Measurements from ENCODE around the gene GORAB. TPM values are rescaled to one million over a fixed set of nuclear protein-coding genes. Genes with fewer than 3 reads are reported as not detected.

Gene GORAB
- total and polyA plus RNA-seq, 10 of the 15 experiments (the other 5 are each of a cell fraction or from before 2014, with no cell fraction given): 5.5 to 38.6 (median 10.3) TPM

DNA sequence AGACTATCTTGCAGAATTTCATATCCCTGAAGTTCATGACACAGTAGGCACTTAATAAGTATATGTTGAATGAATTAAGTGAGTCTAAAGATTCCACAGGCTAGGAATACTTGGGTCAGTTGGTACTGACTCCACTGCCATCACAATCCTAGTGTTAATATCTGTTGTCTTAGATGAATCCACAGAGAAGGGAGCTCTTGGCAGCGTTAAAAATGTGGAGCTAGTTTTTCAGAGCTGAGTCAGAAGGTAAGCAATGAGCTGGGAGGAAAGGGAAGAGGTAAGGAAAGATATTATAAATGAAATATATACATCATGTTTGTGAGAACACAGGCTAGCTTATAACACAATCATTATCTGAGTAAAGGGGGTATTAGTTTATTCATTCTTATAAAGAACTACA is 21.8 kb upstream of the GORAB start:
- RAD21 ChIA-PET (ENCODE audit: unreplicated experiment): no interaction called here
- CTCF ChIA-PET: no interaction called here
- H3K4me1 ChIP-seq (ENCODE audit: control insufficient read depth, insufficient read depth, low read length): no peaks in the 10 kb centered on the region
- no peak overlapping the region for H3K4me3 ChIP-seq
- H2AFZ ChIP-seq (ENCODE audit: control insufficient read depth, low read depth, low read length): no peak overlapping the region
- no peaks in the 10 kb centered on the region for H3K36me3 ChIP-seq (ENCODE audit: control insufficient read depth in 2 of 2, insufficient read depth in 2 of 2, low read length in 1 of 2)
- H3K9me3 ChIP-seq (replicated peaks; ENCODE audit: control insufficient read depth, insufficient read depth, low read length): no peaks in the 10 kb centered on the region
- no peaks in the 10 kb centered on the region for H3K27me3 ChIP-seq (replicated peaks in 1 of 2; ENCODE audit: control insufficient read depth in 2 of 2, insufficient read depth in 2 of 2, low read length in 1 of 2)
- intact Hi-C loops (cut with micrococcal nuclease; ENCODE audit: unreplicated experiment) (no loop called here), in situ Hi-C loops (cut with MboI) (no loop called here)
- no peak for DNase-seq (ENCODE audit: low read depth, low spot score)
- POLR2A ChIA-PET: interaction anchor here (1.0 kb wide), 1 partner anchor 13 kb away, joined by 4 read pairs; no protein-coding TSS in a partner anchor
- FAIRE-seq: no peak
- H3K27ac ChIP-seq (ENCODE audit: control insufficient read depth, insufficient read depth): no peak overlapping the region
- ATAC-seq: no peak
- H4K20me1 ChIP-seq (ENCODE audit: control insufficient read depth, insufficient read depth): no peaks in the 10 kb centered on the region
- SMC1A ChIA-PET (ENCODE audit: uncharacterized antibody, unreplicated experiment): no interaction called here
- 0% methylated on average over 1 of the region's 1 CpG for WGBS (ENCODE audit: insufficient coverage, insufficient replicate concordance, low lambda C conversion rate, missing lambda C conversion rate)
- no peaks in the 10 kb centered on the region for H3K79me2 ChIP-seq (ENCODE audit: control insufficient read depth, insufficient read depth, low read length)
- no TSS peak for BruUV-seq (replicated peaks)
- no peak overlapping the region for H3K9ac ChIP-seq (ENCODE audit: control insufficient read depth, insufficient read depth, low read length)
- TF ChIP-seq CEBPB (IDR thresholded peaks at IDR 0.05; ENCODE audit: borderline replicate concordance in 1 of 2, low read depth in 2 of 2, low read length in 2 of 2): no peak
- no peak for TF ChIP-seq FOXM1 (IDR thresholded peaks at IDR 0.05; ENCODE audit: low read depth, low read length)
- TF ChIP-seq IRF5 (IDR thresholded peaks at IDR 0.05; ENCODE audit: borderline replicate concordance): no peak
- TF ChIP-seq JUND (IDR thresholded peaks at IDR 0.05; ENCODE audit: low read depth, low read length): no peak
- TF ChIP-seq SP1 (IDR thresholded peaks at IDR 0.05; ENCODE audit: low read depth, low read length): no peak
- TF ChIP-seq SMAD1 (IDR thresholded peaks at IDR 0.05; ENCODE audit: low read depth, partially characterized antibody): no peak
- TF ChIP-seq, protein P1, sequence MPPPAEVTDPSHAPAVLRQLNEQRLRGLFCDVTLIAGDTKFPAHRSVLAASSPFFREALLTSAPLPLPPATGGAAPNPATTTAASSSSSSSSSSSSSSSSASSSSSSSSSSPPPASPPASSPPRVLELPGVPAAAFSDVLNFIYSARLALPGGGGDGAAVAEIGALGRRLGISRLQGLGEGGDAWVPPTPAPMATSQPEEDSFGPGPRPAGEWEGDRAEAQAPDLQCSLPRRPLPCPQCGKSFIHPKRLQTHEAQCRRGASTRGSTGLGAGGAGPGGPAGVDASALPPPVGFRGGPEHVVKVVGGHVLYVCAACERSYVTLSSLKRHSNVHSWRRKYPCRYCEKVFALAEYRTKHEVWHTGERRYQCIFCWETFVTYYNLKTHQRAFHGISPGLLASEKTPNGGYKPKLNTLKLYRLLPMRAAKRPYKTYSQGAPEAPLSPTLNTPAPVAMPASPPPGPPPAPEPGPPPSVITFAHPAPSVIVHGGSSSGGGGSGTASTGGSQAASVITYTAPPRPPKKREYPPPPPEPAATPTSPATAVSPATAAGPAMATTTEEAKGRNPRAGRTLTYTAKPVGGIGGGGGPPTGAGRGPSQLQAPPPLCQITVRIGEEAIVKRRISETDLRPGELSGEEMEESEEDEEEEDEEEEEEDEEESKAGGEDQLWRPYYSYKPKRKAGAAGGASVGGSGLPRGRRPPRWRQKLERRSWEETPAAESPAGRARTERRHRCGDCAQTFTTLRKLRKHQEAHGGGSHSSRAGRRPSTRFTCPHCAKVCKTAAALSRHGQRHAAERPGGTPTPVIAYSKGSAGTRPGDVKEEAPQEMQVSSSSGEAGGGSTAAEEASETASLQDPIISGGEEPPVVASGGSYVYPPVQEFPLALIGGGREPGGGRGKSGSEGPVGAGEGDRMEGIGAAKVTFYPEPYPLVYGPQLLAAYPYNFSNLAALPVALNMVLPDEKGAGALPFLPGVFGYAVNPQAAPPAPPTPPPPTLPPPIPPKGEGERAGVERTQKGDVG (CRISPR knock-in tag; IDR thresholded peaks at IDR 0.05): no peak
- no peak overlapping the region for H3K4me2 ChIP-seq (ENCODE audit: control insufficient read depth, insufficient read depth)
